IMR-90 (cell line): Measurements from ENCODE around the gene LAMA4.

Experiments used
- POLR2A ChIP-seq: IDR thresholded peaks from 2 replicates; pipeline ENCODE4 v1.6.1; 2012; ENCODE audit warnings: mild to moderate bottlenecking, low read depth, low read length
- RAD21 ChIP-seq: IDR thresholded peaks from 2 replicates; pipeline ENCODE4 v1.6.1; 2012; ENCODE audit warnings: low read length, improper control_type of control experiment
- RCOR1 ChIP-seq: IDR thresholded peaks from 2 replicates; pipeline ENCODE4 v1.6.1; 2012; ENCODE audit warnings: mild to moderate bottlenecking, low read length, improper control_type of control experiment; ENCODE audit not compliant: insufficient replicate concordance
- RFX5 ChIP-seq: IDR thresholded peaks from 2 replicates; pipeline ENCODE4 v1.8.0; 2012; ENCODE audit warnings: low read depth, mild to moderate bottlenecking, low read length, moderate library complexity
- TF ChIP-seq, protein P1 (sequence below): conservative IDR thresholded peaks from 2 replicates; pipeline ENCODE4 v1.5.1; 2012; ENCODE audit warnings: mild to moderate bottlenecking, low read depth, low read length, improper control_type of control experiment
- TF ChIP-seq, protein P2 (sequence below): fragments of 150-350 bp; IDR thresholded peaks from 2 replicates; pipeline ENCODE4 v1.6.1; 2016; ENCODE audit warnings: low read depth, mild to moderate bottlenecking, low read length, moderate library complexity, borderline replicate concordance

DNA sequence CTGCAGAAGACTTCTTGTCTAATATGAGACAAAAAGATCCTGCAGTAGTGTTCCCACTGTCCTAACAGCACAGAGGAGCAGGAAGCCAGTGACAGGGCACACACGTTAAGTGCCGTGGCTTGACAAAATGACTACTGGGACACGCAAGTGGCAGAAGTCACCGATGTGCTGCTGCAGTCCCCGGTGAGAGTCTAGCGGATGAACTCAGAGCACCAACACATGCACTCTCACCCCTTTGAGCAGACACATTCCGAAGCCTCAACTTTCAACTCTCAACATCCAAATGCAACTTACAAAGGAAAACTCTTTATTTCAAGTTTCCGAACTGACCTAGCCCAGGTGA lies 898 bp downstream of the LAMA4 start:
- TF ChIP-seq RFX5 (no peak), POLR2A (no peak), RAD21 (no peak), RCOR1 (no peak)
- TF ChIP-seq, protein P1, sequence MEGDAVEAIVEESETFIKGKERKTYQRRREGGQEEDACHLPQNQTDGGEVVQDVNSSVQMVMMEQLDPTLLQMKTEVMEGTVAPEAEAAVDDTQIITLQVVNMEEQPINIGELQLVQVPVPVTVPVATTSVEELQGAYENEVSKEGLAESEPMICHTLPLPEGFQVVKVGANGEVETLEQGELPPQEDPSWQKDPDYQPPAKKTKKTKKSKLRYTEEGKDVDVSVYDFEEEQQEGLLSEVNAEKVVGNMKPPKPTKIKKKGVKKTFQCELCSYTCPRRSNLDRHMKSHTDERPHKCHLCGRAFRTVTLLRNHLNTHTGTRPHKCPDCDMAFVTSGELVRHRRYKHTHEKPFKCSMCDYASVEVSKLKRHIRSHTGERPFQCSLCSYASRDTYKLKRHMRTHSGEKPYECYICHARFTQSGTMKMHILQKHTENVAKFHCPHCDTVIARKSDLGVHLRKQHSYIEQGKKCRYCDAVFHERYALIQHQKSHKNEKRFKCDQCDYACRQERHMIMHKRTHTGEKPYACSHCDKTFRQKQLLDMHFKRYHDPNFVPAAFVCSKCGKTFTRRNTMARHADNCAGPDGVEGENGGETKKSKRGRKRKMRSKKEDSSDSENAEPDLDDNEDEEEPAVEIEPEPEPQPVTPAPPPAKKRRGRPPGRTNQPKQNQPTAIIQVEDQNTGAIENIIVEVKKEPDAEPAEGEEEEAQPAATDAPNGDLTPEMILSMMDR, result no peak
- TF ChIP-seq, protein P2, sequence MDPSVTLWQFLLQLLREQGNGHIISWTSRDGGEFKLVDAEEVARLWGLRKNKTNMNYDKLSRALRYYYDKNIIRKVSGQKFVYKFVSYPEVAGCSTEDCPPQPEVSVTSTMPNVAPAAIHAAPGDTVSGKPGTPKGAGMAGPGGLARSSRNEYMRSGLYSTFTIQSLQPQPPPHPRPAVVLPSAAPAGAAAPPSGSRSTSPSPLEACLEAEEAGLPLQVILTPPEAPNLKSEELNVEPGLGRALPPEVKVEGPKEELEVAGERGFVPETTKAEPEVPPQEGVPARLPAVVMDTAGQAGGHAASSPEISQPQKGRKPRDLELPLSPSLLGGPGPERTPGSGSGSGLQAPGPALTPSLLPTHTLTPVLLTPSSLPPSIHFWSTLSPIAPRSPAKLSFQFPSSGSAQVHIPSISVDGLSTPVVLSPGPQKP, result no peak
